Ishikawa (cell line): ENCODE measurements around the gene CACHD1.

ENCODE experiments used
- CEBPB ChIP-seq: IDR thresholded peaks from 2 replicates; pipeline ENCODE4 v1.6.1; 2012
- CREB1 ChIP-seq: IDR thresholded peaks from 2 replicates; pipeline ENCODE4 v1.6.1; 2012; ENCODE audit warnings: low read depth
- EGR1 ChIP-seq: IDR thresholded peaks from 2 replicates; pipeline ENCODE4 v1.6.1; 2012
- EP300 ChIP-seq: IDR thresholded peaks from 2 replicates; pipeline ENCODE4 v1.6.1; 2012; ENCODE audit warnings: borderline replicate concordance
- FOXM1 ChIP-seq: IDR thresholded peaks from 2 replicates; pipeline ENCODE4 v1.6.1; 2012; ENCODE audit warnings: low read depth, borderline replicate concordance
- MAX ChIP-seq: IDR thresholded peaks from 2 replicates; pipeline ENCODE4 v1.6.1; 2012
- NFIC ChIP-seq: IDR thresholded peaks from 2 replicates; pipeline ENCODE4 v1.6.1; 2012
- RAD21 ChIP-seq: IDR thresholded peaks from 2 replicates; pipeline ENCODE4 v1.6.1; 2012; ENCODE audit warnings: low read depth
- TAF1 ChIP-seq: IDR thresholded peaks from 2 replicates; pipeline ENCODE4 v1.6.1; 2012; ENCODE audit warnings: low read depth, mild to moderate bottlenecking
- TCF12 ChIP-seq: IDR thresholded peaks from 2 replicates; pipeline ENCODE4 v1.6.1; 2012; ENCODE audit warnings: low read depth
- TEAD4 ChIP-seq: IDR thresholded peaks from 2 replicates; pipeline ENCODE4 v1.6.1; 2012
- YY1 ChIP-seq: IDR thresholded peaks from 2 replicates; pipeline ENCODE4 v1.6.1; 2012; ENCODE audit warnings: low read depth
- ZBTB7A ChIP-seq: IDR thresholded peaks from 2 replicates; pipeline ENCODE4 v1.6.1; 2012; ENCODE audit warnings: low read depth
- TF ChIP-seq, protein P1 (sequence below): IDR thresholded peaks from 2 replicates; pipeline ENCODE4 v1.6.1; 2012; ENCODE audit warnings: low read depth, mild to moderate bottlenecking
- TF ChIP-seq, protein P2 (sequence below): IDR thresholded peaks from 2 replicates; pipeline ENCODE4 v1.6.1; 2012

Gene CACHD1

DNA sequence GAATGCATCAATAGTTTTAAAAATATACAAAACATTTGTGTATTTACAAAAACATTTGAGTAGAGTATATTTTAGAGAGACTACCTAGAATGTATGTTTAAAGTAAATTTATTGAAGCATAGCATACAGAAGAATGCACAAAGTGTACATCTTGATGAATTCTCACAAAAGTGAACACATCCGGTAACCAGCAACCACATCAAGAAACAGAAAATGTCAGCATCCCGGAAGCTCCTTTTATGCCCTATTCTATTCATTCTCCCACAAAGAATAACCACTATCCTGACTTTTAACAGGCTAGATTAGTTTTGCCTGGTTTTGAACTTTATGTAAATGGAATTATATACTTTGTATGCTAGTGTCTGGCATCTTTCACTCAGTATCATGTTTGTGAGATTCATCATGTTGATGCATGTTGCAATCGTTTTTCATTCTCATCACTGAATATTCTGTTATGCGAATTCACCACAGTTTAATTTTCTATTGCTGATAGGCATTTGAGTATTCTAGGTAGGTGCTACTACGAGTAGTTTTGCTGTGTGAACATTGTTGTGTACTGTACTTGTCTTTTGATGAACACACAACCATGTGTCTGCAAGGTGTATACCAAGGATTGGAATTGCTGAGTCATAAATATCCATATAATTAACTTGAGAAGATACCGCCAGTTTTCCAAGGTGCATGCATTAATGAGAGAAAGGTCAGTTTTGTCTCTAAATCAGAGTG, 75.4 kb downstream of the CACHD1 start:
- TF ChIP-seq CREB1 (no peak), TAF1 (no peak)

- TF ChIP-seq, protein P1, sequence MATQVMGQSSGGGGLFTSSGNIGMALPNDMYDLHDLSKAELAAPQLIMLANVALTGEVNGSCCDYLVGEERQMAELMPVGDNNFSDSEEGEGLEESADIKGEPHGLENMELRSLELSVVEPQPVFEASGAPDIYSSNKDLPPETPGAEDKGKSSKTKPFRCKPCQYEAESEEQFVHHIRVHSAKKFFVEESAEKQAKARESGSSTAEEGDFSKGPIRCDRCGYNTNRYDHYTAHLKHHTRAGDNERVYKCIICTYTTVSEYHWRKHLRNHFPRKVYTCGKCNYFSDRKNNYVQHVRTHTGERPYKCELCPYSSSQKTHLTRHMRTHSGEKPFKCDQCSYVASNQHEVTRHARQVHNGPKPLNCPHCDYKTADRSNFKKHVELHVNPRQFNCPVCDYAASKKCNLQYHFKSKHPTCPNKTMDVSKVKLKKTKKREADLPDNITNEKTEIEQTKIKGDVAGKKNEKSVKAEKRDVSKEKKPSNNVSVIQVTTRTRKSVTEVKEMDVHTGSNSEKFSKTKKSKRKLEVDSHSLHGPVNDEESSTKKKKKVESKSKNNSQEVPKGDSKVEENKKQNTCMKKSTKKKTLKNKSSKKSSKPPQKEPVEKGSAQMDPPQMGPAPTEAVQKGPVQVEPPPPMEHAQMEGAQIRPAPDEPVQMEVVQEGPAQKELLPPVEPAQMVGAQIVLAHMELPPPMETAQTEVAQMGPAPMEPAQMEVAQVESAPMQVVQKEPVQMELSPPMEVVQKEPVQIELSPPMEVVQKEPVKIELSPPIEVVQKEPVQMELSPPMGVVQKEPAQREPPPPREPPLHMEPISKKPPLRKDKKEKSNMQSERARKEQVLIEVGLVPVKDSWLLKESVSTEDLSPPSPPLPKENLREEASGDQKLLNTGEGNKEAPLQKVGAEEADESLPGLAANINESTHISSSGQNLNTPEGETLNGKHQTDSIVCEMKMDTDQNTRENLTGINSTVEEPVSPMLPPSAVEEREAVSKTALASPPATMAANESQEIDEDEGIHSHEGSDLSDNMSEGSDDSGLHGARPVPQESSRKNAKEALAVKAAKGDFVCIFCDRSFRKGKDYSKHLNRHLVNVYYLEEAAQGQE, result no peak
- TF ChIP-seq ZBTB7A, result no peak
- no peak for TF ChIP-seq TEAD4
- TF ChIP-seq CEBPB, result no peak
- no peak for TF ChIP-seq CREB1
- TF ChIP-seq, protein P2, sequence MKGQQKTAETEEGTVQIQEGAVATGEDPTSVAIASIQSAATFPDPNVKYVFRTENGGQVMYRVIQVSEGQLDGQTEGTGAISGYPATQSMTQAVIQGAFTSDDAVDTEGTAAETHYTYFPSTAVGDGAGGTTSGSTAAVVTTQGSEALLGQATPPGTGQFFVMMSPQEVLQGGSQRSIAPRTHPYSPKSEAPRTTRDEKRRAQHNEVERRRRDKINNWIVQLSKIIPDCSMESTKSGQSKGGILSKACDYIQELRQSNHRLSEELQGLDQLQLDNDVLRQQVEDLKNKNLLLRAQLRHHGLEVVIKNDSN, result no peak
- no peak for TF ChIP-seq FOXM1
- TF ChIP-seq TAF1, result no peak
- TF ChIP-seq TCF12, result no peak
- no peak for TF ChIP-seq EP300
- no peak for TF ChIP-seq NFIC
- TF ChIP-seq MAX, result no peak
- TF ChIP-seq RAD21, result no peak
- no peak for TF ChIP-seq YY1
These were observed 76.1 kb downstream of the CACHD1 start for GRCh38 chr1:64546013-64546412.

- TF ChIP-seq NFIC (no peak), CREB1 (no peak), TCF12 (no peak), TAF1 (no peak), EGR1 (no peak), CEBPB (no peak), YY1 (no peak), TEAD4 (no peak), FOXM1 (no peak), MAX (no peak), ZBTB7A (no peak), RAD21 (no peak)
- TF ChIP-seq, protein P1, result no peak
- TF ChIP-seq, protein P2, result no peak
These were observed 79.7 kb downstream of the CACHD1 start for GRCh38 chr1:64549464-64550239.

- no peak for TF ChIP-seq RAD21
- TF ChIP-seq, protein P2, result no peak
- TF ChIP-seq YY1, result no peak
- no peak for TF ChIP-seq EGR1
- TF ChIP-seq, protein P1, result no peak
- no peak for TF ChIP-seq TAF1
- TF ChIP-seq MAX, result no peak
- no peak for TF ChIP-seq CREB1
- TF ChIP-seq TCF12, result no peak
- TF ChIP-seq ZBTB7A, result no peak
- no peak for TF ChIP-seq NFIC
- TF ChIP-seq TEAD4, result no peak
- no peak for TF ChIP-seq FOXM1
- TF ChIP-seq CEBPB, result no peak
- no peak for TF ChIP-seq EP300
These were observed 80.6 kb downstream of the CACHD1 start for GRCh38 chr1:64550510-64550909.
